ENCODE results near the gene CCDC169. TPM values are rescaled to one million over a fixed set of nuclear protein-coding genes. Genes with fewer than 3 reads are reported as not detected.

Gene CCDC169
- polyA plus RNA-seq (2013, experiment 1 of 4), result 7.1 TPM
- 9.0 TPM for polyA plus RNA-seq (2013, experiment 2 of 4)
- 6.6 TPM for polyA plus RNA-seq (2013, experiment 3 of 4)
- 8.4 TPM for polyA plus RNA-seq (2013, experiment 4 of 4)

DNA sequence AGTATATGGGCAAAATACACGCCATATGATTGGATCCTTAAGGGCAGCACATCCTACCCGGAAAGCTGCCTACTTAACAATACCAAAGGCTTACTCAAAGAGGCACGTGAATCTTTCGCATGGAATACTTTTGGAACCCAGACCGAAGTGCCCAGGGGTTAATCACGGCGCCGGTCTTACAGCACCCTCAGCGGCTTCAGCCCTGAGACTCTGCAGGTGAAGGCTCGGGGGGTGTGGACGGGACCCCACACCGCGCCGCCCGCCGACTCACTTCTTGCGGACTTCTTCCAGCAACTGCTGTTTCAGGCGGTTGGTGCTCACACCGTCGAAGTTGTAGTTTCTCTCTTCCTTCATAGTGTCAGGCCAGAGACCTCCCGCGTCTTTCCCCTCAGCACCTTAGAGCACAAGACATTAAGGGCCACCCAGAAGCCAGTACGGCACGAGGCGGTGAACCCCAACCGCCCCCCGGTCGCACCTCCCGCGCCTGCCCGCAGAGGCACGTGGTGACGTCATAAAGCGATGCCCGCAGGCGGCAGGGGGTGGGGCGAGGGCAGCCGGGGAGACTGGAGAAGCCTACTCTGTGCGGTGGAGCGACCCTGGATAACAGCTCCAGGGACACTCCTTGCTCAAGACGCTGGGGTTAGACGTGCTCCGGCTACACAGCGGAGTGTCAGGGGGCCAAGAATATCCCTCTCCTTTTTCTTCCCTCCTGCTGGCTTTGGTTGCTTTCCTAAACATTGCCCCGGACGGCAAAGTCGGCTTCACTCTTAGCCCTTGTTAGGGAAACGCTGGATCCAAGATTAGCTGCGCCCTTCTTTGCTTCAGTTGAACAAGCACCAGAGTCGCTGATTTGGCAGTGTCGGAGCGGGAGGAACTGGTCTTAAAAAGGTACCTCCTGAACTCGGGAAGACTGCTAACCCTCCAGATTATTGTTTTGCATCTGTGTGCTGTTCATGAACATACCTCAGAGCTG lies at the start of gene CCDC169:
Gene CCDC169 (minus strand): TSS at position 449 of the 973 bp plus-strand sequence. CDS start 95 bp downstream, at position 354.
- peaks cover 7% of the 10 kb centered on the region for H3K27me3 ChIP-seq (ENCODE audit: control insufficient read depth, insufficient read depth, low read length, poor library complexity, severe bottlenecking)
- H3K27ac ChIP-seq (ENCODE audit: insufficient read depth, low read depth, low read length, poor library complexity, severe bottlenecking), result peak within 1 kb of the TSS; percentile 89
- WGBS, 2 experiments, result 12 to 13% methylated on average over 53 of the region's 53 CpGs
- peaks cover 3% of the 10 kb centered on the region for H3K4me1 ChIP-seq (ENCODE audit: control insufficient read depth, insufficient read depth, low read length)
- peak within 1 kb of the TSS; percentile 55 for H3K4me3 ChIP-seq (ENCODE audit: insufficient read depth, low read depth, low read length)
- H3K36me3 ChIP-seq (ENCODE audit: control insufficient read depth, insufficient read depth, low read length), result no peaks in the 10 kb centered on the region
- H3K9me3 ChIP-seq (ENCODE audit: control insufficient read depth, low read length), result no peaks in the 10 kb centered on the region

DNA sequence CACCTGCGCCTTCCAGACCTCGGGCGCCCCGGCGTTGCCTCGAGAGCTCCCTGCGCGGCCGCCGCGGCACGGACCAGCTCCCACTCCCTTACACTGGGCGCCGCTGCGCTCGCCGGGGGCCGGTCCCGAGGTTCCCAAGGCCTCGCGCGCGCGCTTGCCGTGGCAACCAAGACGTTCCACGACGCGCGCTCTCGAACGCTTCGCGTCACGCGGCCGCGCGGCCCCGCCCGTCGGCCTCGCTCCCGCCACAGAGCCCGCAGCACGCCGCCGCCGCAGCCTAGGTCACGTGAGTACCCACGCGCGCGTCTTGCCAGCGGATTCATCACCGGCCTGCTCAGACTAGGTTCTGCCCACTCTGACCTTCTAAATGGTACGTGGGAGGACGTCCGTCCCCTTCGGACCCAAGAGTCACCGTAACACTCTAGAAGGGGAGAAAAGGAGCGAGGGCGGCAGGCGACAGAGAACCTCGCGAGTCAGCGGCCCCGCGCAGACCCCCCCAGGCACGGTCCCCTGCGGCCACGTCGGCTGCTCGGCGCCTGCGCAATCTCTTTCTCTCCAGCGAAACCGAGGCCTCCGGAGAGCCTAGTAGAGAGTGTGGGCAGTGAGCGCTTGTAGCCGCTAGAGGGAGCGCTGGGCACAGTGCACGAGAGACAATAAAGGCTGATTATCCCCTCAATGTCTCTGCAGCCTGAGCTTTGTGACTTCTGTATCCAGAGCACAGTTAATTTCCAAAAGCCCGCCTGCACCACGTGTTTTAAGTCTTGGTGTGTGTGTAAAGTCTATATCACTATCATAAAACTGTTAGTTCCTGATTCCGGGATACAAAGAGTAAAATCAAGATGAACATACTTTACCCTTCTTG lies 48.8 kb upstream of the CCDC169 start, which contains the start of gene SPART:
Gene SPART (minus strand): TSS at position 173 of the 862 bp plus-strand sequence. CDS start 10,564 bp downstream, outside the sequence.
- H3K4me1 ChIP-seq (ENCODE audit: control insufficient read depth, insufficient read depth, low read length), result no peaks in the 10 kb centered on the region

DNA sequence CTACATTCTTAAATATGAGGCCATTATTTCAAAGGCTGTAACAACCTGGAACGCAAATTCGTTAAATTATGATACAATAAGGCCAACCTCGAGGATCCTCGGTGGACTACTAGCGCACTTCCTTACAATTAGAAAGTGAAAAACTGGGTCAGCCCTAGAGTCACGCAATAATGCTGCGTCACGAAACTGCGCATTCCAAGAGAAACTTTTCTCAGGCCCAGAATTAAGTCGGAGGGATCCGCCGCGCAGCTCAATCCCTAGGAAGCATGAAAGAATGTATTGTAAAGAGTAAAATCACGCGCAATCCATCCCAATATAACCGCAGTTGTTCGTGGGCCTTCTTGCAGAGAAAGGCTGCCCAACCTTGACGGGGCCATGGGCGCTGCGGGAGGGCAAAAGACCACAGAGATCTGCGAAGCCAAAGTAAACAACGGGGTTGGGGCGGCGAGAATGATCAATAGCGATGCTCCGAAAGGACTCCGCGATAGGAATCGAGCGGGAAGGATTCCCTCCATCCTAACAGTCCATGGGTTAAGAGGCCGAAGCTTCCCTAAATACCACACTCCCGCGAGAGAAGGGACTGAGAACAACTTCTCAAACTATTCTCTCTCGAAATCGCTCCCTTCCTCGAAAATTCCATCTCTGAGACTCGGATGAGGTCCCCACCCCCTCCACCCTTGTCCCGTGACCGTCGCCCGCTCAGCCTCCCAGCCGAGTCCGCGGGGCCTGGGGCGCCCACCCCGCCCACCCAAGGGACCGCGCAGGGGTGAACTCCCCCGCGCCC lies 48.0 kb upstream of the CCDC169 start:
- Histone ChIP-seq H3K36me3 (ENCODE audit: control insufficient read depth, insufficient read depth, low read length) (no peaks in the 10 kb centered on the region), H3K4me3 (ENCODE audit: insufficient read depth, low read depth, low read length) (peak overlapping the region; percentile 85), H3K27ac (ENCODE audit: insufficient read depth, low read depth, low read length, poor library complexity, severe bottlenecking) (peak overlapping the region; percentile 74), H3K27me3 (ENCODE audit: control insufficient read depth, insufficient read depth, low read length, poor library complexity, severe bottlenecking) (peaks cover 23% of the 10 kb centered on the region), H3K9me3 (ENCODE audit: control insufficient read depth, low read length) (no peaks in the 10 kb centered on the region), H3K4me1 (ENCODE audit: control insufficient read depth, insufficient read depth, low read length) (no peaks in the 10 kb centered on the region)
- WGBS, 2 experiments, result 0% methylated on average over 50 of the region's 50 CpGs

More for the DNA sequence above, 48.8 kb upstream of the CCDC169 start, which contains the start of gene SPART:
- H3K36me3 ChIP-seq (ENCODE audit: control insufficient read depth, insufficient read depth, low read length), result no peaks in the 10 kb centered on the region
- H3K4me3 ChIP-seq (ENCODE audit: insufficient read depth, low read depth, low read length), result peak within 1 kb of the TSS; percentile 85
- peak within 1 kb of the TSS; percentile 74 for H3K27ac ChIP-seq (ENCODE audit: insufficient read depth, low read depth, low read length, poor library complexity, severe bottlenecking)
- H3K9me3 ChIP-seq (ENCODE audit: control insufficient read depth, low read length), result no peaks in the 10 kb centered on the region
- WGBS, 2 experiments, result 0 to 1% methylated on average over 84 to 86 of the region's 86 CpGs
- H3K27me3 ChIP-seq (ENCODE audit: control insufficient read depth, insufficient read depth, low read length, poor library complexity, severe bottlenecking), result peaks cover 23% of the 10 kb centered on the region

DNA sequence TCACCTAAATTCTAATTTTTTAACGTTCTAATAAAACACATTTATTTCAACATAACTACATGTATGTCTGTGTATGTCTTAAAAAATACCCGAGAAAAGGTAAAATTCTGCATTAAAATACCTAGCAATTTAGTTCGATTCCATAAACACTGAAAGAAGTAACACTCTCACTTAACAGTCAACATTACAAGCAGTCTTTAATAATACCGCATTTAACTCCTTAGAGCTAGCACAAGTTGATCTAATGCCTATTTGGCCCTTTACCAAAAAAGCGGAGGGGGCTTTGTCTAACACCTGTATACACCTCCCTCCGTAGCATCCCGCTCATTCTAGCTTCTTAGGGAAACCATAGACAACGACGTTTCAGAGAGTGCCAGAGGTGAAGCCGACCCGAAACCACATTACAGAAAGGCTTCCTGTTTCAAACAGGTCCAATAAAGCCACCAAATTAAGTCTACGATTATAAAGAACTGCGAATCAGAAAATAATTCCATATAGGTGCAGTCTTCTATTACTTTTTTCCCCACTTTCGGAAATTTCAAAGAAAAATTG lies 47.3 kb upstream of the CCDC169 start:
- Histone ChIP-seq H3K4me3 (ENCODE audit: insufficient read depth, low read depth, low read length) (peak overlapping the region; percentile 85), H3K27ac (ENCODE audit: insufficient read depth, low read depth, low read length, poor library complexity, severe bottlenecking) (no peak overlapping the region), H3K27me3 (ENCODE audit: control insufficient read depth, insufficient read depth, low read length, poor library complexity, severe bottlenecking) (peaks cover 23% of the 10 kb centered on the region), H3K4me1 (ENCODE audit: control insufficient read depth, insufficient read depth, low read length) (no peaks in the 10 kb centered on the region), H3K36me3 (ENCODE audit: control insufficient read depth, insufficient read depth, low read length) (no peaks in the 10 kb centered on the region), H3K9me3 (ENCODE audit: control insufficient read depth, low read length) (no peaks in the 10 kb centered on the region)
- 12% methylated on average over 13 to 14 of the region's 14 CpGs for WGBS, 2 experiments

DNA sequence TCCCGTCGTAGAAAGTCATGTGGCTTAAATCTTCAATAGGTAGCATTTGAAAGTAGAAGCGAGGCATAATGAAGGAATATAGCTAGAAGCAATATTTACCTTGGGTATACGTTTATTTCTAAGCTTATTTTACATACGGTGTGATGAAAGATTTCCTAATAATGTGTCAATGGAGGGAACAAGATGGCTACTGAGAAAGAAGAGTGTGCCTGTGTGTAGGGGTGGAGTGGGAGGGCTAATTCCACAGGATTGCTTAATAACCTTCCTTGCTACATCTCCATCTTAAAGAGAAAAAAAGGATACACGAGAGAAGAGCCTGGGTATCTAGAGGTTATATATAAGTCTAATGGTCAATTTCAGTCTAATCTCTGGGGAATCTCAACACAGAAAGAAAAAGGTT lies 46.6 kb upstream of the CCDC169 start:
- no peaks in the 10 kb centered on the region for H3K36me3 ChIP-seq (ENCODE audit: control insufficient read depth, insufficient read depth, low read length)
- H3K27ac ChIP-seq (ENCODE audit: insufficient read depth, low read depth, low read length, poor library complexity, severe bottlenecking), result no peak overlapping the region
- H3K27me3 ChIP-seq (ENCODE audit: control insufficient read depth, insufficient read depth, low read length, poor library complexity, severe bottlenecking), result peaks cover 23% of the 10 kb centered on the region
- H3K4me3 ChIP-seq (ENCODE audit: insufficient read depth, low read depth, low read length), result no peak overlapping the region
- H3K4me1 ChIP-seq (ENCODE audit: control insufficient read depth, insufficient read depth, low read length), result no peaks in the 10 kb centered on the region
- WGBS, 2 experiments, result 78 to 81% methylated on average over 5 of the region's 6 CpGs
- H3K9me3 ChIP-seq (ENCODE audit: control insufficient read depth, low read length), result no peaks in the 10 kb centered on the region

DNA sequence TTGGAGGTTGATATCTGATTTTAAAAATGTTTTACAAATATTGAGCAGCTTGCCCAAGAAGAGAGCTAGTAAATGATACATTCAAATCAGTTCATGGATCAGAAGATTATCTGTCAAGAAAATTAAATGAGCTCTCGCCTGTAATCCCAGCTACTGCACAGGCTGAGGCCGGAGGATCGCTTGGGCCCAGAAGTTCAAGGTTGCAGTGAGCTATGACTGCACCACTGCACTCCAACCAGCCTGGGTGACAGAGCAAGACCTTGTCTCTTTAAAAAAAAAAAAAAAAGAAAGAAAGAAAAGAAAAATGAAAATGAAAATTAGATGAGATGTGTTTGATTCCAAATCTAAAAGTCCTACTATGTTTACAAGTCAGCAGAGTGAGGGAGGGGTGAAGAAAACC lies 46.2 kb upstream of the CCDC169 start:
- Histone ChIP-seq H3K27me3 (ENCODE audit: control insufficient read depth, insufficient read depth, low read length, poor library complexity, severe bottlenecking) (peaks cover 23% of the 10 kb centered on the region), H3K4me1 (ENCODE audit: control insufficient read depth, insufficient read depth, low read length) (no peaks in the 10 kb centered on the region), H3K9me3 (ENCODE audit: control insufficient read depth, low read length) (no peaks in the 10 kb centered on the region), H3K27ac (ENCODE audit: insufficient read depth, low read depth, low read length, poor library complexity, severe bottlenecking) (no peak overlapping the region), H3K4me3 (ENCODE audit: insufficient read depth, low read depth, low read length) (no peak overlapping the region), H3K36me3 (ENCODE audit: control insufficient read depth, insufficient read depth, low read length) (no peaks in the 10 kb centered on the region)
- WGBS, 2 experiments, result 87 to 92% methylated on average over 3 of the region's 3 CpGs

DNA sequence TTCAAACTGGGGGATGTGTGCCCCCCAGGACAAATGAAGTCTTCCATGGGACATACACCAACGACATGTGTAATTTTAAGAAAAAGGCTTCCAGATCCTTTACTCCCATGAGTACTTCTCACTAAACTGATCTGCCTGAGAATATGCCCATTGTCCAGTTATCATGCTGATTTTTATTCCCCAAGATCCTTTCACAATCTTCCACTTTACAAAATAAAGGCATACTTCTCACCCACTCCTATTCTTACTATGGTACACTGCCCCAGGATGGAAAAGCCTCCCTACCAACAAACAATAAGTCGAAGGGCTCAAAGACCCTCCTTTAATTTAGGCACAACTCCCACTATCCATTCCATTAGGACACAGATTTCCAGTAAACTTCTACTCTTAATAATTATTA lies 45.1 kb upstream of the CCDC169 start:
- Histone ChIP-seq H3K4me1 (ENCODE audit: control insufficient read depth, insufficient read depth, low read length) (no peaks in the 10 kb centered on the region), H3K4me3 (ENCODE audit: insufficient read depth, low read depth, low read length) (no peak overlapping the region), H3K9me3 (ENCODE audit: control insufficient read depth, low read length) (no peaks in the 10 kb centered on the region), H3K27me3 (ENCODE audit: control insufficient read depth, insufficient read depth, low read length, poor library complexity, severe bottlenecking) (peaks cover 23% of the 10 kb centered on the region), H3K27ac (ENCODE audit: insufficient read depth, low read depth, low read length, poor library complexity, severe bottlenecking) (no peak overlapping the region), H3K36me3 (ENCODE audit: control insufficient read depth, insufficient read depth, low read length) (no peaks in the 10 kb centered on the region)
- 90 to 95% methylated on average over 2 of the region's 2 CpGs for WGBS, 2 experiments

DNA sequence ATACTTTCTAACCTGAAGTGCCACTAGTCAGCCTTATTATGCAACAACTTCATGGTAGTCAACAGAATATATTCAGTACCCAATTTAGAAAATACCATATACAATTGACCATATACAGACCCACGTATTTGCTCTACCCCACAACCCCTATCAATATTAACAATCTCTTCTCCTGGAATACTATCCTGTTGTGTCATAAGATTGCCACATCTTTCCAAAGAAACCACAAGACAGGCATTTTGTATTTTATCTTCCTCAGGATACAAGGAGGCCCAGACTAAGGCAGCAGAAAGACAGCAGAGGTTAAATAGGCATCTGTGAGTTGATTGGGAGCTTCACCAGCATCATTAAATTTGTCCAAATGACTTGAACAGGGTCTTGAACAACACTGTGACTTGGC lies 44.1 kb upstream of the CCDC169 start:
- Histone ChIP-seq H3K9me3 (ENCODE audit: control insufficient read depth, low read length) (no peaks in the 10 kb centered on the region), H3K4me1 (ENCODE audit: control insufficient read depth, insufficient read depth, low read length) (no peaks in the 10 kb centered on the region), H3K4me3 (ENCODE audit: insufficient read depth, low read depth, low read length) (no peak overlapping the region), H3K36me3 (ENCODE audit: control insufficient read depth, insufficient read depth, low read length) (no peaks in the 10 kb centered on the region), H3K27me3 (ENCODE audit: control insufficient read depth, insufficient read depth, low read length, poor library complexity, severe bottlenecking) (peaks cover 23% of the 10 kb centered on the region), H3K27ac (ENCODE audit: insufficient read depth, low read depth, low read length, poor library complexity, severe bottlenecking) (no peak overlapping the region)
- WGBS, 2 experiments, result 90 to 94% methylated on average over 1 of the region's 1 CpG

DNA sequence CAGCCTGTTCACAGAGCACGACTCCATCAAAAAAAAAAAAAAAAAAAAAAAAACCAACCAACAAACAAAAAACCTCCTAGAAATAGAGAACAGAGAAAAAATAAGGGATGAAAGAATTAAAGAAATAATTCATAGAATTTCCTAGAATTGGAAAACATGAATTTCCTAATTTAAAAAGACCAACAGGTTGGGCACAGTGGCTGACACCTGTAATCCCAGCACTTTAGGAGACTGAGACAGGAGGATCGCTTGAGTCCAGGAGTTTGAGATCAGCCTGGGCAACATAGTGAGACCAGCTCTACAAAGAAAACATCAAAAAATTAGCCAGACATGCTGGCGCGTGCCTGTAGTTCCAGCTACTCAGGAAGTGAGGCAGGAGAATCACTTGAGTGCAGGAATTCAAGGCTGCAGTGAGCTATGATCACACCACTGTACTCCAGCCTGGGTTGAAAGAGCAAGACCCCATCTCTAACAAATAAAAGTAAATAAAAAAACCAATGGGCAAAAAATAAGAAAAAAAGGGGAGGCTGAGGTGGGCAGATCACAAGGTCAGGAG lies 42.1 kb upstream of the CCDC169 start:
- H3K4me1 ChIP-seq (ENCODE audit: control insufficient read depth, insufficient read depth, low read length), result no peaks in the 10 kb centered on the region
- 96 to 99% methylated on average over 3 of the region's 4 CpGs for WGBS, 2 experiments
- no peak overlapping the region for H3K4me3 ChIP-seq (ENCODE audit: insufficient read depth, low read depth, low read length)
- no peak overlapping the region for H3K27ac ChIP-seq (ENCODE audit: insufficient read depth, low read depth, low read length, poor library complexity, severe bottlenecking)
- H3K27me3 ChIP-seq (ENCODE audit: control insufficient read depth, insufficient read depth, low read length, poor library complexity, severe bottlenecking), result peaks cover 8% of the 10 kb centered on the region
- H3K36me3 ChIP-seq (ENCODE audit: control insufficient read depth, insufficient read depth, low read length), result no peaks in the 10 kb centered on the region
- no peaks in the 10 kb centered on the region for H3K9me3 ChIP-seq (ENCODE audit: control insufficient read depth, low read length)

All from ectodermal cell (in vitro differentiated cells).